ENCODE results near the gene ALDH1A2. TPM values are rescaled to one million over a fixed set of nuclear protein-coding genes. Genes with fewer than 3 reads are reported as not detected.

ALDH1A2 gene
- total RNA-seq, 1 experiment from 2014 or later, result 0.98 TPM

- BruUV-seq (replicated peaks), result no TSS peak
- H3K9me3 ChIP-seq (ENCODE audit: control insufficient read depth, insufficient read depth, low read depth, low read length), result no peaks in the 10 kb centered on the region
- no peak overlapping the region for H3K27ac ChIP-seq (ENCODE audit: low read length)
- TF ChIP-seq REST (IDR thresholded peaks at IDR 0.05; ENCODE audit: insufficient read depth in 1 of 2, low read depth in 2 of 2, low read length in 1 of 2), result no peak
- TF ChIP-seq TCF7L2 (IDR thresholded peaks at IDR 0.05; ENCODE audit: low read depth, low read length), result no peak
- no peak for TF ChIP-seq POLR2AphosphoS5 (IDR thresholded peaks at IDR 0.05; ENCODE audit: low read depth, low read length)
- TF ChIP-seq CTCF (IDR thresholded peaks at IDR 0.05), result no peak
- TF ChIP-seq SIN3A (IDR thresholded peaks at IDR 0.05; ENCODE audit: borderline replicate concordance, insufficient read depth, low read depth, low read length), result no peak
- ChIA-PET CTCF (no interaction called here), POLR2A (no interaction called here)
- H3K27me3 ChIP-seq (ENCODE audit: control insufficient read depth, insufficient read depth, low read length), result no peaks in the 10 kb centered on the region
- no peak for ATAC-seq
- H3K4me3 ChIP-seq (ENCODE audit: low read depth in 2 of 2, low read length in 2 of 2), result no peak overlapping the region
- no peaks in the 10 kb centered on the region for H3K4me1 ChIP-seq (ENCODE audit: control insufficient read depth, insufficient read depth, low read length)
- intact Hi-C loops (cut with micrococcal nuclease; ENCODE audit: unreplicated experiment) (no loop called here), in situ Hi-C loops (cut with HindIII; ENCODE audit: low pct_unique_long_range_greater_than_20kb, low sequenced_read_pairs) (no loop called here)
- no peak for DNase-seq (ENCODE audit: low read depth, low spot score)
- H3K36me3 ChIP-seq (ENCODE audit: control insufficient read depth, insufficient read depth, low read length), result no peaks in the 10 kb centered on the region
Measured at GRCh38 chr15:57916695-57917094, 148.8 kb downstream of the ALDH1A2 start.

- Histone ChIP-seq H3K27me3 (ENCODE audit: control insufficient read depth, insufficient read depth, low read length) (no peaks in the 10 kb centered on the region), H3K36me3 (ENCODE audit: control insufficient read depth, insufficient read depth, low read length) (no peaks in the 10 kb centered on the region), H3K4me1 (ENCODE audit: control insufficient read depth, insufficient read depth, low read length) (no peaks in the 10 kb centered on the region), H3K4me3 (ENCODE audit: low read depth in 2 of 2, low read length in 2 of 2) (no peak overlapping the region), H3K9me3 (ENCODE audit: control insufficient read depth, insufficient read depth, low read depth, low read length) (no peaks in the 10 kb centered on the region), H3K27ac (ENCODE audit: low read length) (no peak overlapping the region)
- CTCF ChIA-PET, result no interaction called here
- in situ Hi-C loops (cut with HindIII; ENCODE audit: low pct_unique_long_range_greater_than_20kb, low sequenced_read_pairs), result no loop called here
- intact Hi-C loops (cut with micrococcal nuclease; ENCODE audit: unreplicated experiment), result no loop called here
- POLR2A ChIA-PET, result no interaction called here
- BruUV-seq (replicated peaks), result no TSS peak
- DNase-seq (ENCODE audit: low read depth, low spot score), result no peak
- ATAC-seq, result no peak
- TF ChIP-seq CTCF (IDR thresholded peaks at IDR 0.05) (no peak), POLR2AphosphoS5 (IDR thresholded peaks at IDR 0.05; ENCODE audit: low read depth, low read length) (no peak), SIN3A (IDR thresholded peaks at IDR 0.05; ENCODE audit: borderline replicate concordance, insufficient read depth, low read depth, low read length) (no peak), TCF7L2 (IDR thresholded peaks at IDR 0.05; ENCODE audit: low read depth, low read length) (no peak), REST (IDR thresholded peaks at IDR 0.05; ENCODE audit: insufficient read depth in 1 of 2, low read depth in 2 of 2, low read length in 1 of 2) (no peak)
Measured at GRCh38 chr15:57915827-57916531, 149.5 kb downstream of the ALDH1A2 start.

Measured in Panc1 (cell line).